Endothelial cell of umbilical vein (primary cell): ENCODE measurements around the gene DNAH11. TPM values are rescaled to one million over a fixed set of nuclear protein-coding genes. Genes with fewer than 3 reads are reported as not detected.

Source experiments
- BruUV-seq: library from RNA; stranded (reverse); fragments of 400-500 nt; replicated peaks from 2 replicates; lab custom pipeline; 2021; lab: Mats Ljungman, UMichigan
- CTCF ChIA-PET: fragments of 300-600, 350-600 bp; sonication (Branson Sonifier 250); formaldehyde crosslinking; loops from one replicate; lab custom pipeline; 2021; ENCODE audit warnings: antibody characterized with exemption, inconsistent platforms; lab: Charles Lee
- POLR2A ChIA-PET: fragments of 300-600, 350-600 bp; sonication (Branson Sonifier 250); formaldehyde crosslinking; loops from one replicate; lab custom pipeline; 2021; ENCODE audit warnings: antibody characterized with exemption, inconsistent platforms; lab: Charles Lee
- DNase-seq: peaks from one replicate; pipeline ENCODE4 v3.0.0-alpha.2; 2011; ENCODE audit warnings: low read depth, low spot score
- FAIRE-seq: peaks from 2 replicates; lab custom pipeline; 2011; peaks lifted over from hg19 to GRCh38; lab: Jason Lieb, UNC
- H2AFZ ChIP-seq: 2 replicates; pipeline ENCODE4 v1.6.0; 2012; ENCODE audit warnings: low read depth, low read length, control low read depth, inconsistent platforms
- H3K27ac ChIP-seq: 2 replicates; pipeline ENCODE4 v1.5.1; 2011; ENCODE audit warnings: low read depth, mild to moderate bottlenecking, control low read depth, low read length, moderate library complexity; ENCODE audit not compliant: insufficient read depth
- H3K27me3 ChIP-seq, 2 experiments: 2 replicates each; pipeline versions ENCODE4 v1.6.0 to v1.6.1; 2011; ENCODE audit warnings: low read length in 2 of 2, mixed read lengths in 1 of 2; ENCODE audit not compliant: control insufficient read depth in 2 of 2, insufficient read depth in 2 of 2
- H3K36me3 ChIP-seq, 2 experiments: 2 replicates in 1 of 2; 3 replicates in 1 of 2; pipeline ENCODE4 v1.5.1; 2011; ENCODE audit warnings: low read length in 2 of 2, mild to moderate bottlenecking in 1 of 2, moderate library complexity in 1 of 2; ENCODE audit not compliant: control insufficient read depth in 2 of 2, insufficient read depth in 2 of 2; ENCODE audit errors: extremely low read depth in 1 of 2
- H3K4me1 ChIP-seq: 3 replicates; pipeline ENCODE4 v1.5.1; 2011; ENCODE audit warnings: mild to moderate bottlenecking, low read length; ENCODE audit not compliant: control insufficient read depth, insufficient read depth; ENCODE audit errors: extremely low read depth
- H3K4me2 ChIP-seq: 2 replicates; pipeline ENCODE4 v1.6.1; 2011; ENCODE audit warnings: low read length, control low read depth, mixed read lengths; ENCODE audit not compliant: insufficient read depth
- H3K4me3 ChIP-seq, 3 experiments: fragments of 200-600 bp in 1 of 3; sonication (generic), shearing (Covaris generic) in 1 of 3; replicated peaks in 1 of 3; 2 replicates each; pipeline ENCODE4 v1.5.1; 2011 to 2016; ENCODE audit warnings: control low read depth in 3 of 3, low read length in 3 of 3, mild to moderate bottlenecking in 2 of 3, inconsistent platforms in 1 of 3, low read depth in 1 of 3, moderate library complexity in 1 of 3; ENCODE audit not compliant: insufficient read depth in 1 of 3
- H3K79me2 ChIP-seq: 2 replicates; pipeline ENCODE4 v1.6.0; 2012; ENCODE audit warnings: low read length, inconsistent platforms; ENCODE audit not compliant: control insufficient read depth, insufficient read depth
- H3K9ac ChIP-seq: replicated peaks from 2 replicates; pipeline ENCODE3; 2011; ENCODE audit warnings: low read length, control low read depth; ENCODE audit not compliant: insufficient read depth; ENCODE audit errors: extremely low read depth
- H3K9me1 ChIP-seq: replicated peaks from 3 replicates; pipeline ENCODE4 v1.6.0; 2011; ENCODE audit warnings: mild to moderate bottlenecking, low read length; ENCODE audit not compliant: control insufficient read depth, insufficient read depth; ENCODE audit errors: extremely low read depth
- H3K9me3 ChIP-seq: replicated peaks from 2 replicates; pipeline ENCODE4 v1.5.1; 2012; ENCODE audit warnings: low read length, inconsistent platforms; ENCODE audit not compliant: control insufficient read depth, insufficient read depth
- H4K20me1 ChIP-seq: replicated peaks from 2 replicates; pipeline ENCODE3; 2011; ENCODE audit warnings: mild to moderate bottlenecking, low read length; ENCODE audit not compliant: control insufficient read depth, insufficient read depth; ENCODE audit errors: extremely low read depth
- CTCF ChIP-seq, 2 donors: IDR thresholded peaks; 1 replicate in 1 of 2; 2 replicates in 1 of 2; pipeline ENCODE4 v1.5.1; 2011; ENCODE audit warnings: low read length in 2 of 2, mild to moderate bottlenecking in 2 of 2, moderate library complexity in 2 of 2, control low read depth in 1 of 2, inconsistent platforms in 1 of 2, low read depth in 1 of 2; ENCODE audit not compliant: insufficient read depth in 1 of 2; ENCODE audit errors: extremely low read depth in 1 of 2
- EZH2 ChIP-seq: IDR thresholded peaks from 2 replicates; pipeline ENCODE4 v1.6.1; 2012; ENCODE audit warnings: borderline replicate concordance, low read depth, mild to moderate bottlenecking, moderate library complexity, low read length, inconsistent platforms; ENCODE audit not compliant: severe bottlenecking
- FOS ChIP-seq: IDR thresholded peaks from 2 replicates; pipeline ENCODE4 v1.6.1; 2011; ENCODE audit warnings: mild to moderate bottlenecking, low read length, moderate library complexity, borderline replicate concordance; ENCODE audit not compliant: insufficient read depth
- GATA2 ChIP-seq: IDR thresholded peaks from 2 replicates; pipeline ENCODE4 v1.7.0; 2011; ENCODE audit warnings: low read depth, mild to moderate bottlenecking, moderate library complexity, mixed read lengths, low read length; ENCODE audit not compliant: insufficient read length, insufficient read depth
- JUN ChIP-seq: IDR thresholded peaks from 2 replicates; pipeline ENCODE4 v1.6.1; 2011; ENCODE audit warnings: borderline replicate concordance, low read depth; ENCODE audit not compliant: insufficient read length, insufficient read depth
- MYC ChIP-seq: IDR thresholded peaks from one replicate; pipeline ENCODE4 v1.6.1; 2011; ENCODE audit warnings: mild to moderate bottlenecking, low read depth, low read length
- POLR2A ChIP-seq: IDR thresholded peaks from 2 replicates; pipeline ENCODE4 v1.6.1; 2012; ENCODE audit warnings: low read depth, mild to moderate bottlenecking, control low read depth, low read length
- POLR2AphosphoS5 ChIP-seq: IDR thresholded peaks from 2 replicates; pipeline ENCODE4 v1.6.1; 2012; ENCODE audit warnings: low read depth, mild to moderate bottlenecking, control low read depth, low read length, moderate library complexity; ENCODE audit not compliant: insufficient read depth
- dilution Hi-C: fragments of 300-500 bp; cut with MboI; formaldehyde crosslinking; loops from one replicate; pipeline ENCODE4 v1.15.0; 2019; ENCODE audit warnings: low sequenced_read_pairs; ENCODE audit not compliant: extremely low pct_ligation_motif_present
- intact Hi-C: fragments of 100-400 bp; cut with micrococcal nuclease; formaldehyde crosslinking; loops from one replicate; pipeline ENCODE4 v1.10.0; 2022
- polyA plus RNA-seq, 4 experiments: library from polyadenylated mRNA; depleted of rRNA in 3 of 4; stranded (reverse) in 3 of 4; unstranded in 1 of 4; fragments of >200 nt; gene quantifications; 2 replicates each; pipeline versions ENCODE4 v1.2.1 to v1.2.3, GENCODE V29; 2011 to 2012; ENCODE audit warnings: missing spikeins in 1 of 4
- total RNA-seq: library from RNA; stranded (reverse); gene quantifications from 2 replicates; pipeline ENCODE4 v1.2.3, GENCODE V29; 2021
- TF ChIP-seq, protein P1 (sequence below): IDR thresholded peaks from 2 replicates; pipeline ENCODE4 v1.6.1; 2011; ENCODE audit not compliant: insufficient read depth, insufficient read length

DNAH11 gene
- total and polyA plus RNA-seq, 2 donors (not counting 3 experiments of a cell fraction or from before 2014, with no cell fraction given) = 0.69 to 0.91 TPM

DNA sequence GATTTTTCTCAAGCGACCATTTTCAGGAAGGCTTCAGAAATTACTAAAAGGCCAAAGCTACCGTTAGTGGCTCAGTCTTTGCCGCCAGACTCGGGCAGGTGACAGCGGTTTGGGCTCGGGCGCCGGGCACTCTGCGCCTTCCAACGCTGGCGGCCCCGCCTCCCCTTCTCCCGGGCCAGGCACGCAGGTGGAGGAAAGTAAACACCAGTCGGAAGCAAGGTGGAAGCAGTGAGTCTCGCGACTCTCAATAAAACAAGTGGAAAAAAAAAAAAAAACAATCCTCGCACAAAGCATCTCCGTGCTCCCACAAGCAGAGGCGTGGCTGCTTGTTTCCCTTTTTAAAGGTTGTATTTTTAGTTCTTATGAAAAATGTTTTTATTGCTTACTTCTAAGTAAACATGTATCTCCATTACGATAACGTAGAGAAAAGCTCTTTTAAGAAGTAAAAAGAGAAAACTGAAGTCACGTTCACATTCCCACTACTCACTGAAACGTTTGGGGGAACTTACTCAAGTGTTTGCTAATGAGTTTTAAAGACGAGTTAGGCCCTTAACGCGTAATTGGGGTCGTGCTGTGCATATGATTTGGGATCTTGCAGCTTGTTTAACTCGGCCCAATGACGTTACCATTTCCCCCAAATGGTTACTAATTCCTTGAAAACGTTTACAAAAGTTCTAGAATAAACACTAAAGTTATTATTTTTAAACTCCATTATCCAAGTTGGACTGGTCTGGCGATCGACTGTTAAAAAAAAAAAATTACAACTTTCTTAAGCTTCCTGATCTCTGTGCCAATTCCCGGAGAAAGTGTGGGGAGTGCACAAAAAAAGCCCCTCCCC is 402.0 kb downstream of the DNAH11 start:
- Histone ChIP-seq H3K79me2 (peaks cover 50% of the 10 kb centered on the region), H3K27ac (peak overlapping the region; percentile 91), H3K4me2 (peak overlapping the region; percentile 85), H3K9ac (peak overlapping the region; percentile 88), H3K36me3 (no peaks in the 10 kb centered on the region), H3K4me3 (peak overlapping the region; percentile 59 to 91 (median 80)), H2AFZ (no peak overlapping the region), H4K20me1 (no peaks in the 10 kb centered on the region), H3K9me1 (no peaks in the 10 kb centered on the region), H3K4me1 (peaks cover 58% of the 10 kb centered on the region), H3K9me3 (no peaks in the 10 kb centered on the region), H3K27me3 (no peaks in the 10 kb centered on the region)
- no TSS peak for BruUV-seq
- TF ChIP-seq EZH2 = no peak
- no peak for TF ChIP-seq JUN
- TF ChIP-seq, protein P1, sequence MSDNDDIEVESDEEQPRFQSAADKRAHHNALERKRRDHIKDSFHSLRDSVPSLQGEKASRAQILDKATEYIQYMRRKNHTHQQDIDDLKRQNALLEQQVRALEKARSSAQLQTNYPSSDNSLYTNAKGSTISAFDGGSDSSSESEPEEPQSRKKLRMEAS = no peak
- no peak for TF ChIP-seq FOS
- TF ChIP-seq GATA2 = no peak
- no peak for TF ChIP-seq POLR2A
- no peak for TF ChIP-seq MYC
- no peak for TF ChIP-seq POLR2AphosphoS5
- TF ChIP-seq CTCF (IDR thresholded peaks at IDR 0.05; ENCODE audit: extremely low read depth in 1 of 2, insufficient read depth in 1 of 2, low read depth in 1 of 2, low read length in 2 of 2) = no peak
- DNase-seq (peak; percentile 72), FAIRE-seq (peak; percentile 47)
- ChIA-PET CTCF (interaction anchor here (1.0 to 2.6 kb wide), 9 partner anchors 10 to 691 kb away, joined by 3 to 9 read pairs (median 4); no protein-coding TSS in a partner anchor), POLR2A (interaction anchor here (0.9 to 1.6 kb wide), 5 partner anchors 22 to 93 kb away, joined by 3 to 7 read pairs (median 4); no protein-coding TSS in a partner anchor)
- intact Hi-C loops (loop anchor here (1.0 to 10.0 kb wide), 8 partner anchors 51 to 1160 kb away; partner anchors contain the start of gene SP8), dilution Hi-C loops (no loop called here)
